H1 (cell line): ENCODE measurements around the gene USP10. TPM values are rescaled to one million over a fixed set of nuclear protein-coding genes. Genes with fewer than 3 reads are reported as not detected.
A peak's percentile ranks its signal among the peaks of the same experiment; 100 is the strongest.

Experiments used
- CTCF ChIA-PET: fragments of 300-600 bp; sonication (Branson Sonifier 250); formaldehyde crosslinking; loops from one replicate; lab custom pipeline; 2021; ENCODE audit not compliant: partially characterized antibody; lab: Charles Lee
- POLR2A ChIA-PET: fragments of 300-600 bp; sonication (Branson Sonifier 250); formaldehyde crosslinking; loops from one replicate; lab custom pipeline; 2021; ENCODE audit warnings: inconsistent platforms; ENCODE audit not compliant: partially characterized antibody; lab: Charles Lee
- DNase-seq, 2 experiments: peaks; one replicate each; pipeline versions ENCODE4 v3.0.0 to v3.0.0-alpha.2; 2010 to 2022; ENCODE audit warnings: low spot score in 2 of 2, low read depth in 1 of 2, mixed read lengths in 1 of 2
- FAIRE-seq: peaks from 2 replicates; lab custom pipeline; 2011; peaks lifted over from hg19 to GRCh38; lab: Jason Lieb, UNC
- H2AFZ ChIP-seq: 2 replicates; pipeline ENCODE4 v1.8.1; 2012; ENCODE audit warnings: low read length, inconsistent platforms
- H2AK5ac ChIP-seq: 2 replicates; pipeline ENCODE4 v1.6.1; 2013; ENCODE audit warnings: low read depth, low read length
- H2BK120ac ChIP-seq: replicated peaks from 2 replicates; pipeline ENCODE3; 2013; ENCODE audit warnings: low read depth, low read length, inconsistent platforms
- H2BK12ac ChIP-seq: 2 replicates; pipeline ENCODE4 v1.6.1; 2013; ENCODE audit warnings: low read depth, low read length
- H2BK15ac ChIP-seq: 2 replicates; pipeline ENCODE4 v1.6.1; 2013; ENCODE audit warnings: low read length
- H2BK20ac ChIP-seq: 2 replicates; pipeline ENCODE4 v1.6.1; 2013; ENCODE audit warnings: low read length
- H2BK5ac ChIP-seq: 2 replicates; pipeline ENCODE4 v1.6.1; 2013; ENCODE audit warnings: low read depth, low read length
- H3K14ac ChIP-seq: 2 replicates; pipeline ENCODE4 v1.6.1; 2013; ENCODE audit warnings: inconsistent platforms; ENCODE audit not compliant: insufficient read length
- H3K18ac ChIP-seq: 2 replicates; pipeline ENCODE4 v1.6.1; 2013; ENCODE audit warnings: low read length; ENCODE audit errors: extremely low read depth
- H3K23ac ChIP-seq: 2 replicates; pipeline ENCODE4 v1.6.1; 2013; ENCODE audit warnings: inconsistent platforms; ENCODE audit not compliant: insufficient read length
- H3K23me2 ChIP-seq: 2 replicates; pipeline ENCODE4 v1.6.1; 2013; ENCODE audit warnings: low read depth, low read length
- H3K27ac ChIP-seq: 2 replicates; pipeline ENCODE4 v1.6.1; 2011; ENCODE audit warnings: low read depth, low read length, inconsistent platforms
- H3K27me3 ChIP-seq, 4 experiments: replicated peaks in 1 of 4; 1 replicate in 1 of 4; 2 replicates in 3 of 4; pipeline versions ENCODE4 v1.6.1 to v1.8.1; 2011 to 2013; ENCODE audit warnings: low read length in 3 of 4, mild to moderate bottlenecking in 3 of 4, inconsistent platforms in 2 of 4, mixed read lengths in 2 of 4, moderate library complexity in 1 of 4; ENCODE audit not compliant: control insufficient read depth in 3 of 4, insufficient read depth in 3 of 4; ENCODE audit errors: extremely low read depth in 1 of 4
- H3K36me3 ChIP-seq, 4 experiments: 2 replicates each; pipeline versions ENCODE4 v1.6.1 to v1.8.1; 2011 to 2013; ENCODE audit warnings: mild to moderate bottlenecking in 4 of 4, low read length in 3 of 4, moderate library complexity in 2 of 4, control low read depth in 1 of 4, inconsistent platforms in 1 of 4; ENCODE audit not compliant: insufficient read depth in 4 of 4, control insufficient read depth in 2 of 4
- H3K4ac ChIP-seq: replicated peaks from 2 replicates; pipeline ENCODE3; 2013; ENCODE audit warnings: low read length, low read depth, mixed read lengths, inconsistent platforms; ENCODE audit not compliant: insufficient read length
- H3K4me1 ChIP-seq, 4 experiments: replicated peaks in 1 of 4; 1 replicate in 1 of 4; 2 replicates in 3 of 4; pipeline versions ENCODE4 v1.6.1 to v1.8.1; 2011 to 2013; ENCODE audit warnings: low read length in 3 of 4, inconsistent platforms in 2 of 4, mixed read lengths in 1 of 4; ENCODE audit not compliant: insufficient read depth in 4 of 4, control insufficient read depth in 3 of 4
- H3K4me2 ChIP-seq, 2 experiments: 2 replicates each; pipeline versions ENCODE4 v1.6.1 to v1.8.1; 2011 to 2013; ENCODE audit warnings: low read depth in 2 of 2, low read length in 2 of 2, control low read depth in 1 of 2, inconsistent platforms in 1 of 2, mild to moderate bottlenecking in 1 of 2; ENCODE audit not compliant: insufficient read depth in 1 of 2
- H3K4me3 ChIP-seq, 4 experiments: fragments of 200-600, 300-600 bp in 1 of 4; sonication (generic), shearing (Covaris generic), sonication (Bioruptor Twin) in 1 of 4; 2 replicates each; pipeline versions ENCODE4 v1.5.1 to v1.8.1; 2011 to 2016; ENCODE audit warnings: low read length in 4 of 4, low read depth in 3 of 4, control low read depth in 2 of 4, inconsistent platforms in 2 of 4, mild to moderate bottlenecking in 2 of 4, mixed read lengths in 1 of 4, moderate library complexity in 1 of 4; ENCODE audit not compliant: insufficient read depth in 2 of 4; ENCODE audit errors: extremely low read depth in 1 of 4
- H3K56ac ChIP-seq: replicated peaks from 2 replicates; pipeline ENCODE3; 2013; ENCODE audit warnings: low read depth, mild to moderate bottlenecking, mixed read lengths, low read length, inconsistent platforms; ENCODE audit not compliant: insufficient read length
- H3K79me1 ChIP-seq: 2 replicates; pipeline ENCODE4 v1.6.1; 2013; ENCODE audit warnings: low read depth, low read length, control low read depth
- H3K79me2 ChIP-seq, 2 experiments: 2 replicates each; pipeline versions ENCODE4 v1.6.1 to v1.8.1; 2012 to 2013; ENCODE audit warnings: low read length in 2 of 2, mild to moderate bottlenecking in 2 of 2, inconsistent platforms in 1 of 2; ENCODE audit not compliant: insufficient read depth in 2 of 2, control insufficient read depth in 1 of 2
- H3K9ac ChIP-seq, 4 experiments: replicated peaks in 1 of 4; 1 replicate in 1 of 4; 2 replicates in 3 of 4; pipeline versions ENCODE4 v1.6.1 to v1.8.1; 2011 to 2013; ENCODE audit warnings: low read depth in 3 of 4, low read length in 3 of 4, control low read depth in 2 of 4, mild to moderate bottlenecking in 2 of 4, moderate library complexity in 2 of 4, inconsistent platforms in 1 of 4; ENCODE audit errors: extremely low read depth in 1 of 4
- H3K9me3 ChIP-seq, 2 experiments: 2 replicates each; pipeline versions ENCODE4 v1.6.1 to v1.8.1; 2012 to 2013; ENCODE audit warnings: mild to moderate bottlenecking in 2 of 2, moderate library complexity in 2 of 2, control low read depth in 1 of 2, inconsistent platforms in 1 of 2, low read depth in 1 of 2, low read length in 1 of 2, mixed read lengths in 1 of 2; ENCODE audit not compliant: insufficient read depth in 2 of 2
- H4K20me1 ChIP-seq, 2 experiments: replicated peaks in 1 of 2; 2 replicates each; pipeline versions ENCODE3 to v1.8.1; 2011 to 2013; ENCODE audit warnings: inconsistent platforms in 2 of 2, low read length in 2 of 2, mild to moderate bottlenecking in 1 of 2; ENCODE audit not compliant: insufficient read depth in 2 of 2, control insufficient read depth in 1 of 2
- H4K5ac ChIP-seq: 2 replicates; pipeline ENCODE4 v1.6.1; 2013; ENCODE audit warnings: low read length, low read depth, mixed read lengths, inconsistent platforms; ENCODE audit not compliant: insufficient read length
- H4K8ac ChIP-seq: 2 replicates; pipeline ENCODE4 v1.8.0; 2013; ENCODE audit warnings: mild to moderate bottlenecking, moderate library complexity, low read length, inconsistent platforms; ENCODE audit not compliant: insufficient read depth; ENCODE audit errors: extremely low read depth
- H4K91ac ChIP-seq: replicated peaks from 2 replicates; pipeline ENCODE3; 2013; ENCODE audit warnings: low read length, mixed read lengths, inconsistent platforms; ENCODE audit not compliant: insufficient read length
- CTBP2 ChIP-seq: IDR thresholded peaks from 2 replicates; pipeline ENCODE4 v1.7.0; 2011; ENCODE audit warnings: borderline replicate concordance, mild to moderate bottlenecking, moderate library complexity, mixed read lengths, low read length; ENCODE audit not compliant: insufficient read depth, insufficient read length
- KDM4A ChIP-seq: IDR thresholded peaks from one replicate; pipeline ENCODE4 v1.7.1; 2012; ENCODE audit warnings: low read depth, mild to moderate bottlenecking, moderate library complexity, low read length, inconsistent platforms; ENCODE audit not compliant: severe bottlenecking
- NANOG ChIP-seq: IDR thresholded peaks from 2 replicates; pipeline ENCODE4 v1.6.1; 2011; ENCODE audit warnings: low read length, low read depth, mild to moderate bottlenecking, inconsistent platforms; ENCODE audit not compliant: insufficient read depth, poor library complexity, severe bottlenecking
- WGBS, 2 experiments: shearing (Covaris generic) in 1 of 2; methylation state at CpG; one replicate each; pipeline versions ENCODE4 v1.1.6 to v1.1.7; 2013 to 2015; ENCODE audit warnings: low lambda C conversion rate in 2 of 2, mixed read lengths in 2 of 2, inconsistent platforms in 1 of 2, low coverage in 1 of 2, missing lambda C conversion rate in 1 of 2; ENCODE audit not compliant: insufficient replicate concordance in 2 of 2, insufficient coverage in 1 of 2, insufficient read length in 1 of 2; ENCODE audit errors: extremely low coverage in 1 of 2, missing lambda C conversion rate in 1 of 2; 5-methylcytosine and 5-hydroxymethylcytosine counted together
- polyA plus RNA-seq, 7 experiments: library from polyadenylated mRNA; depleted of rRNA in 3 of 7; stranded (reverse) in 5 of 7; unstranded in 2 of 7; fragments of >200 nt in 5 of 7; fragments of 200-250 nt in 2 of 7; gene quantifications; 1 replicate in 5 of 7; 2 replicates in 1 of 7; 4 replicates in 1 of 7; pipeline versions ENCODE4 v1.2.1 to v1.2.3, GENCODE V29; 2011 to 2013; ENCODE audit warnings: missing spikeins in 2 of 7, mixed read lengths in 2 of 7
- total RNA-seq: library from RNA; stranded (reverse); fragmentation: NEBNext Ultra II Directional; extraction: Animal tissue kit (Norgen Biotek cat#: 25700); gene quantifications from 2 replicates; pipeline ENCODE4 v1.2.1, GENCODE V29; 2021

The USP10 gene
- total and polyA plus RNA-seq, 2 of the 8 experiments (the other 6 are each of a cell fraction or from before 2014, with no cell fraction given) = 171 to 195 TPM

- peak overlapping the region; percentile 87 for H2BK20ac ChIP-seq
- H3K23me2 ChIP-seq = no peaks in the 10 kb centered on the region
- no peaks in the 10 kb centered on the region for H3K79me1 ChIP-seq
- H4K20me1 ChIP-seq = no peaks in the 10 kb centered on the region
- H3K18ac ChIP-seq = peak overlapping the region; percentile 52; the same call in 1 of the 2 replicates
- H3K4ac ChIP-seq = peak overlapping the region; percentile 12
- H4K8ac ChIP-seq = no peak overlapping the region
- no peak overlapping the region for H2AFZ ChIP-seq
- H2BK120ac ChIP-seq = peak overlapping the region; percentile 41
- H3K23ac ChIP-seq = no peak overlapping the region
- no peaks in the 10 kb centered on the region for H3K36me3 ChIP-seq
- 92% methylated on average over 4 of the region's 4 CpGs; no CpG with 5 or more reads in 1 of the 2 experiments for WGBS, 2 experiments
- H3K4me1 ChIP-seq = peaks cover 0 to 12% (median 6%) of the 10 kb centered on the region in 4 experiments; a peak in 5 of 7 replicates
- H3K9me3 ChIP-seq = no peaks in the 10 kb centered on the region
- no peak overlapping the region for H3K56ac ChIP-seq
- no peak overlapping the region for H4K91ac ChIP-seq
- no peak overlapping the region for H3K27ac ChIP-seq
- no peak for FAIRE-seq
- no peaks in the 10 kb centered on the region; a peak in 1 of 7 replicates for H3K27me3 ChIP-seq
- peak overlapping the region; percentile 61; the same call in 1 of the 2 replicates for H2BK12ac ChIP-seq
- H2BK5ac ChIP-seq = peak overlapping the region; percentile 41; the same call in 1 of the 2 replicates
- no peak for DNase-seq
- H3K14ac ChIP-seq = no peak overlapping the region
- H3K4me3 ChIP-seq = peak overlapping the region in 1 of 4 experiments; percentile 4; a peak in 1 of 8 replicates
- ChIA-PET CTCF (interaction anchor here (1.1 to 1.9 kb wide), 3 partner anchors 10 to 54 kb away, joined by 3 to 10 read pairs (median 9); no protein-coding TSS in a partner anchor), POLR2A (interaction anchor here (1.6 kb wide), 1 partner anchor 16 kb away, joined by 4 read pairs; no protein-coding TSS in a partner anchor)
- H4K5ac ChIP-seq = no peak overlapping the region
- H2AK5ac ChIP-seq = no peak overlapping the region
- no peaks in the 10 kb centered on the region for H3K79me2 ChIP-seq
- H3K9ac ChIP-seq = no peak overlapping the region
- TF ChIP-seq KDM4A (peak; percentile 9), NANOG (no peak), CTBP2 (peak; percentile 5)
- H3K4me2 ChIP-seq = peak overlapping the region; percentile 5 to 44; a peak in 3 of 4 replicates
- 0 out of 2 replicates have a peak overlapping the region, but pooled peaks have one; percentile 2 for H2BK15ac ChIP-seq
Observed at GRCh38 chr16:84684592-84684965, 15.2 kb upstream of the USP10 start.
